HCT116 (cell line): Measurements from ENCODE around the gene DUOXA1. TPM values are rescaled to one million over a fixed set of nuclear protein-coding genes. Genes with fewer than 3 reads are reported as not detected.

ENCODE experiments used
- ATAC-seq: fragments of 200-7000 bp; cut with Tn5 transposase; 2 replicates; pipeline ENCODE4 v1.9.1; 2020; ENCODE audit warnings: mild to moderate bottlenecking, moderate library complexity
- BruUV-seq: library from RNA; stranded (reverse); fragments of 400-500 nt; replicated peaks from 2 replicates; lab custom pipeline; 2021; lab: Mats Ljungman, UMichigan
- CTCF ChIA-PET: fragments of 300-600 bp; sonication (Branson Sonifier 250); formaldehyde crosslinking; loops from one replicate; lab custom pipeline; 2021; ENCODE audit warnings: antibody characterized with exemption; lab: Charles Lee
- POLR2A ChIA-PET: fragments of 300-600, 350-600 bp; sonication (Branson Sonifier 250); formaldehyde crosslinking; loops from one replicate; lab custom pipeline; 2021; ENCODE audit warnings: antibody characterized with exemption; lab: Charles Lee
- RAD21 ChIA-PET, 2 experiments: fragments of 300-600 bp; sonication (Branson Sonifier 250); formaldehyde crosslinking; loops; one replicate each; lab custom pipeline; 2023; ENCODE audit warnings: low total read pairs in 2 of 2; ENCODE audit not compliant: uncharacterized antibody in 2 of 2, unreplicated experiment in 2 of 2, low non-redundant PET in 1 of 2; lab: Charles Lee
- DNase-seq: peaks from one replicate; pipeline ENCODE4 v3.0.0-alpha.2; 2010; ENCODE audit warnings: low read depth, low spot score
- H2AFZ ChIP-seq: fragments of 200-600 bp; shearing (Covaris generic), sonication (generic); 2 replicates; pipeline ENCODE4 v1.6.1; 2017; ENCODE audit warnings: low read depth, mixed run types, mixed read lengths, antibody characterized with exemption, low read length; ENCODE audit not compliant: poor library complexity, severe bottlenecking
- H3K27ac ChIP-seq: 2 replicates; pipeline ENCODE4 v1.5.1; 2012; ENCODE audit warnings: low read depth, low read length
- H3K27me3 ChIP-seq: fragments of 200-600 bp; sonication (generic); 2 replicates; pipeline ENCODE4 v1.6.1; 2016; ENCODE audit warnings: mixed run types, low read length, mixed read lengths; ENCODE audit not compliant: insufficient read depth
- H3K36me3 ChIP-seq, 2 experiments: fragments of 200-500 bp in 1 of 2; fragments of 200-600 bp in 1 of 2; sonication (Bioruptor generic) in 1 of 2; sonication (generic) in 1 of 2; 2 replicates each; pipeline versions ENCODE4 v1.5.1 to v1.6.1; 2014 to 2016; ENCODE audit warnings: low read length in 2 of 2, inconsistent platforms in 1 of 2, mixed read lengths in 1 of 2, mixed run types in 1 of 2; ENCODE audit not compliant: insufficient read depth in 2 of 2, control insufficient read depth in 1 of 2
- H3K4me1 ChIP-seq, 2 experiments: fragments of 200-600 bp in 1 of 2; sonication (generic) in 1 of 2; 2 replicates each; pipeline versions ENCODE4 v1.5.1 to v1.6.1; 2012 to 2017; ENCODE audit warnings: low read length in 2 of 2, inconsistent platforms in 1 of 2, mild to moderate bottlenecking in 1 of 2, mixed read lengths in 1 of 2, mixed run types in 1 of 2, moderate library complexity in 1 of 2; ENCODE audit not compliant: insufficient read depth in 2 of 2, control insufficient read depth in 1 of 2
- H3K4me2 ChIP-seq: fragments of 200-600 bp; sonication (generic); 2 replicates; pipeline ENCODE4 v1.6.1; 2017; ENCODE audit warnings: mixed run types, low read length, mixed read lengths
- H3K4me3 ChIP-seq, 2 experiments: fragments of 200-600 bp in 1 of 2; sonication (generic) in 1 of 2; replicated peaks in 1 of 2; 2 replicates each; pipeline ENCODE4 v1.5.1; 2011 to 2016; ENCODE audit warnings: low read length in 2 of 2, control low read depth in 1 of 2, low read depth in 1 of 2, mild to moderate bottlenecking in 1 of 2, mixed read lengths in 1 of 2, mixed run types in 1 of 2
- H3K79me2 ChIP-seq: fragments of 200-600 bp; sonication (generic); 2 replicates; pipeline ENCODE4 v1.6.1; 2017; ENCODE audit warnings: mild to moderate bottlenecking, mixed run types, low read length, moderate library complexity, mixed read lengths; ENCODE audit not compliant: insufficient read depth
- H3K9ac ChIP-seq: fragments of 200-600 bp; sonication (generic); 2 replicates; pipeline ENCODE4 v1.6.1; 2016; ENCODE audit warnings: low read length, mixed read lengths
- H3K9me2 ChIP-seq: fragments of 200-600 bp; sonication (generic), shearing (Covaris generic); 2 replicates; pipeline ENCODE4 v1.6.1; 2017; ENCODE audit warnings: mixed run types, mild to moderate bottlenecking, moderate library complexity; ENCODE audit not compliant: insufficient read depth
- H3K9me3 ChIP-seq, 2 experiments: fragments of 200-500 bp in 1 of 2; fragments of 200-600 bp in 1 of 2; sonication (Bioruptor generic) in 1 of 2; sonication (generic) in 1 of 2; 2 replicates each; pipeline ENCODE4 v1.6.1; 2014 to 2017; ENCODE audit warnings: low read length in 2 of 2, mixed read lengths in 2 of 2, inconsistent platforms in 1 of 2, low read depth in 1 of 2, mild to moderate bottlenecking in 1 of 2, mixed run types in 1 of 2, moderate library complexity in 1 of 2; ENCODE audit not compliant: control insufficient read depth in 1 of 2, insufficient read depth in 1 of 2
- H4K20me1 ChIP-seq: fragments of 200-600 bp; sonication (generic), shearing (Covaris generic); 2 replicates; pipeline ENCODE4 v1.6.1; 2017; ENCODE audit warnings: mixed run types, mild to moderate bottlenecking, moderate library complexity; ENCODE audit not compliant: insufficient read depth
- ELF1 ChIP-seq: IDR thresholded peaks from 2 replicates; pipeline ENCODE4 v1.6.1; 2012; ENCODE audit warnings: low read depth, borderline replicate concordance
- MAX ChIP-seq: IDR thresholded peaks from 2 replicates; pipeline ENCODE4 v1.6.1; 2012
- POLR2AphosphoS5 ChIP-seq: IDR thresholded peaks from 2 replicates; pipeline ENCODE4 v1.6.1; 2011; ENCODE audit warnings: mild to moderate bottlenecking, low read depth, low read length, moderate library complexity
- RAD21 ChIP-seq: IDR thresholded peaks from 2 replicates; pipeline ENCODE4 v1.6.1; 2012; ENCODE audit warnings: low read depth, mild to moderate bottlenecking
- SRF ChIP-seq: IDR thresholded peaks from 2 replicates; pipeline ENCODE4 v1.6.1; 2012; ENCODE audit warnings: low read depth
- YY1 ChIP-seq: IDR thresholded peaks from 2 replicates; pipeline ENCODE4 v1.6.1; 2011; ENCODE audit warnings: low read length, low read depth, moderate library complexity, mild to moderate bottlenecking; ENCODE audit not compliant: insufficient replicate concordance; ENCODE audit errors: extremely low read depth
- intact Hi-C: fragments of 100-400 bp; cut with micrococcal nuclease; formaldehyde crosslinking; loops from 2 replicates; pipeline ENCODE4 v1.10.0; 2022
- total RNA-seq: library from RNA; stranded (reverse); gene quantifications from one replicate; pipeline ENCODE4 v1.2.1, GENCODE V29; 2021; ENCODE audit not compliant: unreplicated experiment
- TF ChIP-seq, protein P1 (sequence below): IDR thresholded peaks from 2 replicates; pipeline ENCODE4 v1.6.1; 2011; ENCODE audit warnings: mild to moderate bottlenecking, low read length, moderate library complexity; ENCODE audit not compliant: insufficient replicate concordance; ENCODE audit errors: extremely low read depth

DUOXA1 gene
- total RNA-seq, 1 experiment from 2014 or later = 2.3 TPM

GRCh38 chr15:45121020-45121419 is 8.7 kb downstream of the DUOXA1 start:
- no peaks in the 10 kb centered on the region for H3K9me3 ChIP-seq
- H4K20me1 ChIP-seq = no peaks in the 10 kb centered on the region
- no peaks in the 10 kb centered on the region for H3K27me3 ChIP-seq
- H2AFZ ChIP-seq = no peak overlapping the region
- H3K27ac ChIP-seq = no peak overlapping the region
- intact Hi-C loops = loop anchor here (10.0 kb wide), 1 partner anchor 156 kb away; no protein-coding TSS in a partner anchor
- TF ChIP-seq POLR2AphosphoS5 (no peak), ELF1 (no peak), SRF (no peak), YY1 (no peak), MAX (no peak), RAD21 (no peak)
- TF ChIP-seq, protein P1, sequence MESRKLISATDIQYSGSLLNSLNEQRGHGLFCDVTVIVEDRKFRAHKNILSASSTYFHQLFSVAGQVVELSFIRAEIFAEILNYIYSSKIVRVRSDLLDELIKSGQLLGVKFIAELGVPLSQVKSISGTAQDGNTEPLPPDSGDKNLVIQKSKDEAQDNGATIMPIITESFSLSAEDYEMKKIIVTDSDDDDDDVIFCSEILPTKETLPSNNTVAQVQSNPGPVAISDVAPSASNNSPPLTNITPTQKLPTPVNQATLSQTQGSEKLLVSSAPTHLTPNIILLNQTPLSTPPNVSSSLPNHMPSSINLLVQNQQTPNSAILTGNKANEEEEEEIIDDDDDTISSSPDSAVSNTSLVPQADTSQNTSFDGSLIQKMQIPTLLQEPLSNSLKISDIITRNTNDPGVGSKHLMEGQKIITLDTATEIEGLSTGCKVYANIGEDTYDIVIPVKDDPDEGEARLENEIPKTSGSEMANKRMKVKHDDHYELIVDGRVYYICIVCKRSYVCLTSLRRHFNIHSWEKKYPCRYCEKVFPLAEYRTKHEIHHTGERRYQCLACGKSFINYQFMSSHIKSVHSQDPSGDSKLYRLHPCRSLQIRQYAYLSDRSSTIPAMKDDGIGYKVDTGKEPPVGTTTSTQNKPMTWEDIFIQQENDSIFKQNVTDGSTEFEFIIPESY = no peak
- POLR2A ChIA-PET = no interaction called here
- no peak overlapping the region for H3K4me2 ChIP-seq
- H3K79me2 ChIP-seq = no peaks in the 10 kb centered on the region
- H3K4me1 ChIP-seq = peaks cover 2 to 16% of the 10 kb centered on the region in 2 experiments; a peak in 3 of 4 replicates
- ATAC-seq (no peak), DNase-seq (no peak)
- CTCF ChIA-PET = interaction anchor here (0.9 to 1.3 kb wide), 2 partner anchors 9 to 42 kb away, joined by 3 to 4 read pairs; partner anchors contain the start of genes DUOX1 and DUOXA1
- H3K9me2 ChIP-seq = no peaks in the 10 kb centered on the region
- RAD21 ChIA-PET = no interaction called here
- no peak overlapping the region for H3K4me3 ChIP-seq
- H3K36me3 ChIP-seq = no peaks in the 10 kb centered on the region
- BruUV-seq = no TSS peak
- no peak overlapping the region for H3K9ac ChIP-seq
